CD4-positive, alpha-beta T cell treated with Interleukin-17A for 4 hours (primary cell): ENCODE measurements around the gene EYS.
"Not testable (repeated sequence)": the region's sequence is repeated elsewhere in the genome, so short reads cannot be mapped to it uniquely, and the experiment has no call there.

Source experiments
- DNase-seq: peaks from one replicate; pipeline ENCODE4 v3.0.0-alpha.2; 2020; ENCODE audit warnings: mixed read lengths

The EYS gene

GRCh38 chr6:65071480-65071879 lies 635.5 kb downstream of the EYS start:
- no peak for DNase-seq

GRCh38 chr6:65064844-65065243 lies 642.2 kb downstream of the EYS start:
- no peak for DNase-seq

- DNase-seq = no peak
These were observed 647.5 kb downstream of the EYS start for GRCh38 chr6:65059568-65059967.

GRCh38 chr6:65055545-65055944 lies 651.5 kb downstream of the EYS start:
- no peak for DNase-seq

- no peak for DNase-seq
These were observed 654.4 kb downstream of the EYS start for GRCh38 chr6:65052626-65053025.

- DNase-seq = no peak
These were observed 661.2 kb downstream of the EYS start for GRCh38 chr6:65045801-65046200.

- no peak for DNase-seq
These were observed 693.0 kb downstream of the EYS start for GRCh38 chr6:65014006-65014405.

- no peak for DNase-seq
These were observed 700.2 kb downstream of the EYS start for GRCh38 chr6:65006788-65007187.

- no peak for DNase-seq
These were observed 702.7 kb downstream of the EYS start for GRCh38 chr6:65004283-65004682.

- DNase-seq = not testable (repeated sequence)
These were observed 704.1 kb downstream of the EYS start for GRCh38 chr6:65002882-65003281.

GRCh38 chr6:65000815-65001214 lies 706.2 kb downstream of the EYS start:
- no peak for DNase-seq

GRCh38 chr6:64998204-64998603 lies 708.8 kb downstream of the EYS start:
- DNase-seq = no peak

GRCh38 chr6:64996301-64996700 lies 710.7 kb downstream of the EYS start:
- no peak for DNase-seq

GRCh38 chr6:64990652-64991304 lies 716.2 kb downstream of the EYS start:
- DNase-seq = no peak

GRCh38 chr6:64988148-64988547 lies 718.9 kb downstream of the EYS start:
- DNase-seq = no peak

- no peak for DNase-seq
These were observed 720.0 kb downstream of the EYS start for GRCh38 chr6:64987066-64987465.

GRCh38 chr6:64985726-64986125 lies 721.3 kb downstream of the EYS start:
- DNase-seq = no peak

- DNase-seq = no peak
These were observed 722.1 kb downstream of the EYS start for GRCh38 chr6:64984948-64985347.

GRCh38 chr6:64983089-64983488 lies 723.9 kb downstream of the EYS start:
- DNase-seq = no peak

- no peak for DNase-seq
These were observed 733.9 kb downstream of the EYS start for GRCh38 chr6:64973142-64973541.

- no peak for DNase-seq
These were observed 737.9 kb downstream of the EYS start for GRCh38 chr6:64969139-64969538.

GRCh38 chr6:64955435-64955848 lies 751.6 kb downstream of the EYS start:
- no peak for DNase-seq

- no peak for DNase-seq
These were observed 757.8 kb downstream of the EYS start for GRCh38 chr6:64949257-64949656.

- no peak for DNase-seq
These were observed 758.8 kb downstream of the EYS start for GRCh38 chr6:64948261-64948660.

- no peak for DNase-seq
These were observed 761.6 kb downstream of the EYS start for GRCh38 chr6:64945450-64945849.
